Measurements from ENCODE around the gene AHCYL2.
"Not testable (repeated sequence)": the region's sequence is repeated elsewhere in the genome, so short reads cannot be mapped to it uniquely, and the experiment has no call there.

AHCYL2 gene

DNA sequence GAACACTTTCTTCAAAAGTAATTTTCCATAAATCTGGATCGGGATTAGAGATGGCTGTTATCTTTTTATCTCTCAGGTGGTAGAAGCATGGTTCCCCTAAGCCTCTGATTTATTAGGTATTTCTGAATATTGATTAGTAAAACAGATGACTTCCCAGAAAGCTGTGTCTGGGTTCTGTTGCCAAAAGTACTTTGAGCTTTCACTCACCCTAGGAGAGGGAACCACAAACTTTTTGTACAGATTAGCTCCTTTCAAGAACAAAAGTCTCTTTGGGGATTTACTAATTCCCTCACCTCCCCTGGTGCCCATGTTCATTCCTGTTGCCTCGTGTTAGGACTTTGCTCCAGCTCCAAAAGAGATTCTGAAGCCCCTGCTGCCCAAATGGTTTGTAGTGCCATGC is 162.7 kb downstream of the AHCYL2 start:
- DNase-seq, result no peak

GRCh38 chr7:129388333-129389098 is 163.7 kb downstream of the AHCYL2 start:
- DNase-seq, result no peak

DNA sequence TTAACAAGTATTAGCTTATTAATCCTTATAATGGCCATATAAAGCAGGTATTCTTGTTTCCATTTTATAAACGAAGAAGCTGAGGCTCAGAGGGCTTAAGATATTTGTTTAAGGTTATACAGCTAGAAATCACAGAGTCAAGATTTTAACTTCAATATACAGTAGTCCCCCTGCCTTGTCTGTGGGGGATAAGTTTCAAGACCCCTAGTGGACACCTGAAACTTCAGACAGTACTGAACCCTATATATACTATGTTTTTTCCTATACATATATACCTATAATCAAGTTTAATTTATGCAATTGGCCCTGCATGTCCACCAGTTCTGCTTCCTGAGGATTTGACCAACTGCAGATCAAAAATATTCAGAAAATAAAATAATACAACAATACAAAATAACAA is 165.0 kb downstream of the AHCYL2 start:
- no peak for DNase-seq

- DNase-seq, result no peak
These were observed 165.5 kb downstream of the AHCYL2 start for GRCh38 chr7:129390314-129390713.

GRCh38 chr7:129391546-129392171 is 166.8 kb downstream of the AHCYL2 start:
- DNase-seq, result no peak

DNA sequence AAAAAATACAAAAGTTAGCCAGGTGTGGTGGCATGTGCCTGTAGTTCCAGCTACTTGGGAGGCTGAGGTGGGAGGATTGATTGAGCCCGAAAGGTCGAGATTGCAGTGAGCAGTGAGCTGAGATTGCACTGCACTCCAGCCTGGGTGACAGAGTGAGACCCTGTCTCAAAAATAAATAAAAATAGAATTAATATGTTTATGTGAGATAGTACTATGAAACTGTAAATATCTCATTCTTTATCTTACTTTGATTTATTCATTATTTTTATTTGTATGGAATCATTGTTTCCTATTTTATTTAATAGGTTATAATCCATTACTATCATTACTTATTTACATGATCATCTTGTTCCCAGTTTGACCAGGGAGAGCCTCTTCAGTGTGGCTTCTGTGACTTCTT is 168.4 kb downstream of the AHCYL2 start:
- DNase-seq, result no peak

- no peak for DNase-seq
These were observed 169.3 kb downstream of the AHCYL2 start for GRCh38 chr7:129394101-129394500.

- DNase-seq, result no peak
These were observed 170.4 kb downstream of the AHCYL2 start for GRCh38 chr7:129394982-129395914.

- no peak for DNase-seq
These were observed 176.6 kb downstream of the AHCYL2 start for GRCh38 chr7:129401228-129401966.

- DNase-seq, result no peak
These were observed 177.4 kb downstream of the AHCYL2 start for GRCh38 chr7:129401967-129402860.

GRCh38 chr7:129405527-129405926 is 180.7 kb downstream of the AHCYL2 start:
- DNase-seq, result no peak

GRCh38 chr7:129410238-129410637 is 185.4 kb downstream of the AHCYL2 start:
- DNase-seq, result not testable (repeated sequence)

GRCh38 chr7:129412501-129412900 is 187.7 kb downstream of the AHCYL2 start:
- no peak for DNase-seq

DNA sequence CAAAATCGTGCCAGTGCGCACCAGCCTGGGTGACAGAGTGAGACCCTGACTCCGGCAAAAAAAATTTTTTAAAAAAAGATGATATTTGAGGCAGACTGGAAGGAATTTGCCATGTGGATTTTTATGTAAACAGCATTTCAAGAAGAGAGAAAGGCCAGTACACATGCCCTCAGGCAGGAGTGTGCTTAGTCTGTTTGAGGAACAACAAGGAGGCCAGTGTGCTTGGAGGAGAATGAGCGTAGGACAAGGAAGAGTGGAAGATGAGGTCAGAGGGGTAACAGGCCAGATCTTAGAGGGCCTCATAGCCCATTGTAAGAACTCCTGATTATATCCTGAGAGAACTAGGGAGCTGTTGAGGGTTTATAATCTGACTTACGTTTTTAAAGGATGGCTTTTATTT is 192.2 kb downstream of the AHCYL2 start:
- DNase-seq, result no peak

DNA sequence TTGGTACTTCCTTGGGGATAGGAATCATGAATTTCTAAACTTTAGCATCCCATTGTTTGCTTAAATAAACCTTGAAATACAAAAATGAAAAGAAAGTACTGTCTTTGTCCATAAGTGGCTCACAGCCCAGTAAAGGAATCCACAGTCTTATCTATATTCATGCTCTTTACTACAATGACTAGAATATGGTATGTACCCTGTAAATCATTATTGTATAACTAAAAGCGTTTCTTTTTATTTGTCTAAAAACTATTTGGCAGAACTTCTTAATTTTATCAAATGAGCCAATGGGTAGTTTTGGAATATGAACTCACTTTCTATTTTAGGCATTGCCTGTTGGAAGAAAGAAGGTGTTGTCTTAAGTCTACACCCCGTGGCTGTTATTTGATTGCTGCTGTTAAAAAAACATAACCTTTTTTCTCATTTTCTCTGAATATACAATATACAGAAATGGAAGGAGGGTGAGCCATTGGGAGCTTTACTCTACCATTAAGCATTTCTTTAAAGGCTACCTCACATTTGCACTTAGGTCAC is 197.0 kb downstream of the AHCYL2 start:
- DNase-seq, result no peak

GRCh38 chr7:129422727-129423126 is 197.9 kb downstream of the AHCYL2 start:
- no peak for DNase-seq

- no peak for DNase-seq
These were observed 199.0 kb downstream of the AHCYL2 start for GRCh38 chr7:129423700-129424410.

DNA sequence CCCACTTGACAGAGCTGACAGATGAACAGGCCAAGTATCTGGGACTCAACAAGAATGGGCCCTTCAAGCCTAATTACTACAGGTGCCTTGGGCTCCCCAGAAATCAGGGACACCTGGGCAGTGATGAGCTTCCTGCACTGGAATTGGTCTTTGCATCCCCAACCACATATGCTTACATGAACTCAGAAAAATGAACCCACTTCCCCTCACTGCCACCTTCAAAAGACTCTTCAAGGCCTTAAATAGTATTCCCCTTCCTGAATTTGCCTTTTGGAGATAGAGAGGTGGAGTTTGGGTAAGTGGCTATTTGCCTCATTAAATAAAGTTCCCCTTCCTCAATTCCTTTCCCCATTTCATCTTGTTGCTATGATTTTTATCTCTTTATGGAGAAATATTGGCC is 201.7 kb downstream of the AHCYL2 start:
- DNase-seq, result no peak

DNA sequence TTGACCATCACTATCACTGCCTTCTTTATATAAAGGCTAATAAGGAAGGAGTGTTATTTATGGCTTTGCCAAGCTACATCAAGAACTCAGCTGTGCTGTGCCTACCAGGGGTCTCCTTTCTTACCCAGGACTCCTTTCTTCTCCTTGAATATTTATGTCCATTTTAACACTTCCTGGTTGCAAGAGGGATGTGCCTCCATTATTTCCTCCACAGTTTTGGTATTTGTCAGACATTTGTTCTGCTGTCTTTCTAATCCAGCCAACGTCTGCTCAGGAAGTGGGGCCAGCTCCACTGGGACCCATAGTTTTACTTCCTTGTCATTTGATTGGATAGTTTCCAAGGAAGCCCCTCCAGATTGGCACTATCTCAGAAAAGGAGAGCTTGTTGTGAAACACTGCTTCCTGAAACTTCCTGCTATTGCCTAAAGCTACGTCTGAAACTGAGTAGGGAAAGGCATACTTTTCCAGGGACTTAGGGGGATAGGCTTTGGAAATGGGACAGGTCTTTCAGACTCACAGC is 202.8 kb downstream of the AHCYL2 start:
- no peak for DNase-seq

DNA sequence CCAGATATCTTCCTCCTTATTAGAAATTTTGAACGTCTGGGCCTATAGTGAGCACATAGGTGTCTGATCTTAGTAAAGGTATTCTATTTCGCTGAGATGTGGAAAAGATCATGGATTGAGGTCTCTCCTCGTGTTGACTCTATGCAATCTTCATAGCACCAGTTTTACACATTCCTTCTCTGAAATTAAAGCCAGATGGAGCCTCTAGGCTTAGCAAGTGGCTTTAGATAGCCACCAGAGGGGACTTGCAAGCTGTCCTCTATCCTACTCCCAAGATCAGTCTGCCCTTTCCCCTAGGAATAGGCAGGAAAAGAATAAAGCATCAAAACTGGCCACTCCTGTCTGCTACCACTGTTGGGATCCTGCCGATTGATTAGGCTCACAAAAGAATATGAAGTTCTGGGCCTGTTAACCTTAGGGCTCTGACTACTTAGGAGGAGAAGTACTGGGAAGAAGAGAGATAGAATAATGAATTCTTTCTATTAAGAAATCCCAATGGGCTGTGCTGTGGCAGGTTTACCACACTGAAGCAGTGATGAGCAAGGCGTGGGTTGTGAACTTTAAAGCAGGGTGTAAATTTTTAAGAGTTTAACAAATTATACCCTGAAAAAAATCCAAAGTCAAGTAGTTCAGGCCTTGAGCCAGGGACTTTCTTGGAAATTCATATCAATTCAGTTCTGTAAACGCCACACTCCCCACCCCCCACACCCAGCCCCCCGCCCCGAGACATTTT is 207.2 kb downstream of the AHCYL2 start:
- no peak for DNase-seq

All from activated gamma-delta T cell treated with Interleukin-2 at 50 U/mL for 16 hours (primary cell).